Measurements from ENCODE around the gene SLC24A3.

SLC24A3 gene

DNA sequence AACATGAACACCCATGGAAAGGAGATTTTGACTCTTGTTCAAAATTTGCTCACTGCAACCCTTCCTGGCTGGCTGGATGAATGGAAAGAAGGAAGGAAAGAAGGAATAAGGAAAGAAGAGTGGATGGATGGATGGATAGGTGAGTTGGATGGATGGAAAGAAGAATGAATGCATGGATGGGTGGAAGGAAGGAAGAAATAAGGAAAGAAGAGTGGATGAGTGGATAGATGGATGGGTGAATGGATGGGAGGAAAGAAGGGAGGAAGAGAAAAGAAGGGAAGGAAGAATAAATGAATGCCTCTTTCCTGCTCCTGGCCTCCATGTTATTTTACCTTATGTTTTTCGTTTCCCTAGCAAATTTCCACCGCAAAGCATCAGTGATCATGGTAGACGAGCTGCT lies 471.4 kb downstream of the SLC24A3 start:
- TF ChIP-seq POLR2A (IDR thresholded peaks at IDR 0.05; ENCODE audit: extremely low read depth, insufficient read length) (no peak), MYC (IDR thresholded peaks at IDR 0.05; ENCODE audit: low read depth, low read length) (no peak)
- TF ChIP-seq, protein P1, sequence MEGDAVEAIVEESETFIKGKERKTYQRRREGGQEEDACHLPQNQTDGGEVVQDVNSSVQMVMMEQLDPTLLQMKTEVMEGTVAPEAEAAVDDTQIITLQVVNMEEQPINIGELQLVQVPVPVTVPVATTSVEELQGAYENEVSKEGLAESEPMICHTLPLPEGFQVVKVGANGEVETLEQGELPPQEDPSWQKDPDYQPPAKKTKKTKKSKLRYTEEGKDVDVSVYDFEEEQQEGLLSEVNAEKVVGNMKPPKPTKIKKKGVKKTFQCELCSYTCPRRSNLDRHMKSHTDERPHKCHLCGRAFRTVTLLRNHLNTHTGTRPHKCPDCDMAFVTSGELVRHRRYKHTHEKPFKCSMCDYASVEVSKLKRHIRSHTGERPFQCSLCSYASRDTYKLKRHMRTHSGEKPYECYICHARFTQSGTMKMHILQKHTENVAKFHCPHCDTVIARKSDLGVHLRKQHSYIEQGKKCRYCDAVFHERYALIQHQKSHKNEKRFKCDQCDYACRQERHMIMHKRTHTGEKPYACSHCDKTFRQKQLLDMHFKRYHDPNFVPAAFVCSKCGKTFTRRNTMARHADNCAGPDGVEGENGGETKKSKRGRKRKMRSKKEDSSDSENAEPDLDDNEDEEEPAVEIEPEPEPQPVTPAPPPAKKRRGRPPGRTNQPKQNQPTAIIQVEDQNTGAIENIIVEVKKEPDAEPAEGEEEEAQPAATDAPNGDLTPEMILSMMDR (IDR thresholded peaks at IDR 0.05; ENCODE audit: low read depth, low read length) = no peak
- TF ChIP-seq, protein P2, sequence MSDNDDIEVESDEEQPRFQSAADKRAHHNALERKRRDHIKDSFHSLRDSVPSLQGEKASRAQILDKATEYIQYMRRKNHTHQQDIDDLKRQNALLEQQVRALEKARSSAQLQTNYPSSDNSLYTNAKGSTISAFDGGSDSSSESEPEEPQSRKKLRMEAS (IDR thresholded peaks at IDR 0.05; ENCODE audit: low read depth, low read length) = no peak
- no peak for DNase-seq (ENCODE audit: low read depth)
- no peak overlapping the region for H3K4me3 ChIP-seq (ENCODE audit: low read depth, low read length)

DNA sequence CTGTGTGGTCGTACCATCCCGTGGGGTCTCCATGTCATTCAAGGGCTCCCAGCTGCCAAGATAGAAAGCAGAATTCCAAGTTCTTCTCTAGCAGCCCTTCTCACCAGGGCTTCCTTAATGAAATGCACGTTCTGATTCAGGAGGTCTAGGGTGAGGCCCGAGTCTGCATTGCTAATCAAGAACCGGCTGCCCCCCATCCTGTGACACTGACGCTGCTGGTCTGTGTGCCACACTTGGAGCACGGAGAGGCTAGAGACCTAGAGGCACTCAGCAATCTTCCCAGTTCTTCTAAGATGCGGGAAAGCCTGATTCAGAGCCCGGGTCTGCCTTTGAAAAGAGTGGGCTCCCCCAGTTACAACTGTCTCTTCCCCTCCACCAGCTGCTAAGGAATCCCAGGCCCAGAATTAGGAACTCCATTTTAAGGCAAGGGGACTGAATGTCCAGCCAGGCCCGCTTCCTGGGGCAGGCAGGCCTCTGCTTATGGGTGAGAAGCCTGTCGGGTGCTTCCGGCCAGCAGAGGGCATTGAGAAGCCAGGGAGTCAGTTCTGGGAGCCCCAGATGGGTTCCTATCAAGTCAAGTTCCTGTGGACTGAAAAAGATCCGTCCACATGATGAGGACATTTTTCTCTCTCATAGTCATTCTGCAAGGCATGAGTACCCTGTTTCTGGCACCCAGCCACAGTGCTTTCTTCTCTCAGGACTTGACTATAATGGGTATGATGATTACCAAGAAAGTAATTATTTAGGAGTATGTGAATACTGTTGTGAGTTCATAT lies 475.8 kb downstream of the SLC24A3 start:
- TF ChIP-seq POLR2A (IDR thresholded peaks at IDR 0.05; ENCODE audit: extremely low read depth, insufficient read length) = no peak
- TF ChIP-seq, protein P1 (IDR thresholded peaks at IDR 0.05; ENCODE audit: low read depth, low read length) = peak; percentile 55
- peak; percentile 55 for DNase-seq (ENCODE audit: low read depth)
- H3K4me3 ChIP-seq (ENCODE audit: low read depth, low read length) = no peak overlapping the region

DNA sequence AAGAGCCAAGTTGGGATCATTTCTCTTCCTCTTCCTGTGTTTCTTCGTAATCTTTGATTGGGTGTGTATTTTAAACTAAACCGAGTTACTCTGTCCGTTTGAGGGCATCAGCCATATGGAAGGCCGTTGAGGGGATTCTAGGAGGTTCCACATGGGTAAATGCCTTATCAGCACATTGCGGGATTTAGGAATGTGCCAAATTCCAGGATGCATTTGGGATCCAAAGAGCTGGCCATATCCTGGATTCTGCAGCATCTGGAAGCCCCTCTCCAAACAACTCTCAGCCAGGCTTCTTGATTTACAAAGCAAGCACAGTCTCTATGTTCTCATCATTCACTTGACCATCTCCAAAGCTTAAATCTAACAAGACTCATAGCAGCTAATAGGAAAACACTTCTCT lies 478.0 kb downstream of the SLC24A3 start:
- TF ChIP-seq, protein P1 (IDR thresholded peaks at IDR 0.05; ENCODE audit: low read depth, low read length) = no peak
- TF ChIP-seq MYC (IDR thresholded peaks at IDR 0.05; ENCODE audit: low read depth, low read length) (no peak), POLR2A (IDR thresholded peaks at IDR 0.05; ENCODE audit: extremely low read depth, insufficient read length) (no peak)
- TF ChIP-seq, protein P2 (IDR thresholded peaks at IDR 0.05; ENCODE audit: low read depth, low read length) = no peak
- DNase-seq (ENCODE audit: low read depth) = no peak
- H3K4me3 ChIP-seq (ENCODE audit: low read depth, low read length) = no peak overlapping the region

DNA sequence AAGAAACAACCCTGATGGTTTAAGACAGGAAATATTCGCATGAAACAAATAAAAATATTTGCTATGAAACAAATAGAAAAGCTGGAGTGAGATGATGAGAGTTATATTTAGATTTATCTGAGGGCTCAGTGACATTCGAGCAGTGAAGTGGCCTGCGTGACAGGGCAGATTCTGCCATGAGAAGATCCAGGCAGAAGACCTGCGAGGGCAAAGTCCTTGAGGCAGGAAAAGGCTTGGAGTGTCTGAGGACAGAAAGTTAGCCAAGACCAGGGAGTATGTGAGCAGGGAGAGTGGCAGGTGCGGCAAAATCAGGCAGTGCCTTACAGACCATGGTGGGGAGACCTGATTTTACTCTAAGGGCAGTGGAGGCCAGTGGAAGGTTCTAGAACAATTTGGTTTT lies 478.7 kb downstream of the SLC24A3 start:
- DNase-seq (ENCODE audit: low read depth) = no peak
- no peak overlapping the region for H3K4me3 ChIP-seq (ENCODE audit: low read depth, low read length)
- TF ChIP-seq, protein P1 (IDR thresholded peaks at IDR 0.05; ENCODE audit: low read depth, low read length) = no peak
- TF ChIP-seq, protein P2 (IDR thresholded peaks at IDR 0.05; ENCODE audit: low read depth, low read length) = no peak
- TF ChIP-seq MYC (IDR thresholded peaks at IDR 0.05; ENCODE audit: low read depth, low read length) (no peak), POLR2A (IDR thresholded peaks at IDR 0.05; ENCODE audit: extremely low read depth, insufficient read length) (no peak)

DNA sequence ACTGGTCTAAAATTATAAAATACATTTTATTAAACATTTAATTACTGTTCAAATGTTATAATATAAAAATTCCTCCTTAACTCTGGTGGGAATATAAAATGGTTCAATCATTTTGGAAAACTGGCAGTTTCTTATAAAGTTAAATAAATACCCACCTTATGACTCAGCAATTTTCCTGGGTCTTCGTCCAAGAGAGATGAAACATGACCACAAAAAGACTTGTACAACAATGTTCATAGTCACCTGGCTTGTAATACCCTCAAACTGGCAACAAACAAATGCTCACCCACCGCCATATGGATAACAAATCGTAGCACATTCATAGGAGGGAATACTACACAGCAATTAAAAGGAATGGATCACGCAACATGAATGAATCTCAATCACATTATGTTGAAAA lies 479.7 kb downstream of the SLC24A3 start:
- H3K4me3 ChIP-seq (ENCODE audit: low read depth, low read length) = no peak overlapping the region
- no peak for DNase-seq (ENCODE audit: low read depth)
- TF ChIP-seq MYC (IDR thresholded peaks at IDR 0.05; ENCODE audit: low read depth, low read length) (no peak), POLR2A (IDR thresholded peaks at IDR 0.05; ENCODE audit: extremely low read depth, insufficient read length) (no peak)
- TF ChIP-seq, protein P1 (IDR thresholded peaks at IDR 0.05; ENCODE audit: low read depth, low read length) = no peak
- TF ChIP-seq, protein P2 (IDR thresholded peaks at IDR 0.05; ENCODE audit: low read depth, low read length) = no peak

Measured in NB4 (cell line).